Gastroesophageal sphincter (tissue), 3 donors: ENCODE results near the gene CTNNBIP1.

Experiments used
- POLR2A ChIP-seq, 2 donors: fragments of 450-650 bp; IDR thresholded peaks; one replicate each; pipeline ENCODE4 v1.6.1; 2017; ENCODE audit warnings: antibody characterized with exemption in 2 of 2, mild to moderate bottlenecking in 2 of 2, moderate library complexity in 1 of 2
- POLR2AphosphoS5 ChIP-seq: sonication (generic); formaldehyde crosslinking; IDR thresholded peaks from one replicate; pipeline ENCODE4 v1.6.1; 2017; ENCODE audit warnings: antibody characterized with exemption
- TF ChIP-seq, protein P1 (sequence below), 4 experiments: fragments of 200-600 bp in 2 of 4; fragments of 450-650 bp in 2 of 4; sonication (generic) in 1 of 4; IDR thresholded peaks; one replicate each; pipeline ENCODE4 v1.5.1; 2017 to 2019; ENCODE audit warnings: antibody characterized with exemption in 4 of 4, mild to moderate bottlenecking in 2 of 4, moderate library complexity in 2 of 4

DNA sequence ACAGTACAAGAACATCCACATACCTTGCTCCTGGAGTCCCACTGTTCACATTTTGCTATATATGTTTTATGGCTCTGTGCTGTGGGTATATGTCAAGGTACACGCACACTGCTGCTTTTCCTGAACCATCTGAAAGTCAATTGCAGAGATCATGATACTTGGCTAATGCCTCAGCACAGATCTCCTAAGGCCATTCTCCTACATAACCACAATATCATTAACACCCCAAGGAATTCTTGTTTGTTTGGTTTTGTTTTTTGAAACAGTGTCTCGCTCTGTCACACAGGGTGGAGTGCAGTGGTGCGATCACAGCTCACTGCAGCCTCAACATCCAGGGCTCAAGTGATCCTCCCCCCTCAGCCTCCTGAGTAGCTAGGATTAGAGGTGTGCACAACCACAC lies 16.0 kb downstream of the CTNNBIP1 start:
- TF ChIP-seq, protein P1, sequence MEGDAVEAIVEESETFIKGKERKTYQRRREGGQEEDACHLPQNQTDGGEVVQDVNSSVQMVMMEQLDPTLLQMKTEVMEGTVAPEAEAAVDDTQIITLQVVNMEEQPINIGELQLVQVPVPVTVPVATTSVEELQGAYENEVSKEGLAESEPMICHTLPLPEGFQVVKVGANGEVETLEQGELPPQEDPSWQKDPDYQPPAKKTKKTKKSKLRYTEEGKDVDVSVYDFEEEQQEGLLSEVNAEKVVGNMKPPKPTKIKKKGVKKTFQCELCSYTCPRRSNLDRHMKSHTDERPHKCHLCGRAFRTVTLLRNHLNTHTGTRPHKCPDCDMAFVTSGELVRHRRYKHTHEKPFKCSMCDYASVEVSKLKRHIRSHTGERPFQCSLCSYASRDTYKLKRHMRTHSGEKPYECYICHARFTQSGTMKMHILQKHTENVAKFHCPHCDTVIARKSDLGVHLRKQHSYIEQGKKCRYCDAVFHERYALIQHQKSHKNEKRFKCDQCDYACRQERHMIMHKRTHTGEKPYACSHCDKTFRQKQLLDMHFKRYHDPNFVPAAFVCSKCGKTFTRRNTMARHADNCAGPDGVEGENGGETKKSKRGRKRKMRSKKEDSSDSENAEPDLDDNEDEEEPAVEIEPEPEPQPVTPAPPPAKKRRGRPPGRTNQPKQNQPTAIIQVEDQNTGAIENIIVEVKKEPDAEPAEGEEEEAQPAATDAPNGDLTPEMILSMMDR (IDR thresholded peaks at IDR 0.05): no peak
- TF ChIP-seq POLR2A (IDR thresholded peaks at IDR 0.05) (no peak), POLR2AphosphoS5 (no peak)
